OCI-M2 (cell line): Measurements from ENCODE around the gene CGRRF1.

Source experiments
- DNase-seq: peaks from one replicate; lab custom pipeline; 2025; ENCODE audit not compliant: unreplicated experiment; lab: John Stamatoyannopoulos, UW

CGRRF1 gene

DNA sequence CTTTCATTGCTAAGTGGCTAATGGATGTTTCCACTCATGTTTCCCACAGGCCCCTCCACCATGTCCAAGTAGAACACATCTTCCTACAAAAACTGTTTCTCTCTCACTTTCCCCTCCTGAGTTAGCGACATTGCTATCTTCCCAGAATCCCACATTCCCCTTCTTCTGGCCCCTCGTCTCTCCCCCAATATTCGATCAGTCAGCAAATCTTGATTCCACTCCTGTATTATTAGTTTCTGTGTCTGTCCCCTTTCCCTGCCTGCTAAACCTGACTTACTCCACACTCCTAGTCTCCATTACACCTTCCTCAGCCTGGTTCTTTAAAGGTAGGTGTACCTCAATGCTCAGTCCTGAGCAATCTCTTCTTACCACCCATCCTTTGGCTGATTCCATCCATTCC is 37.9 kb downstream of the CGRRF1 start:
- no peak for DNase-seq

DNA sequence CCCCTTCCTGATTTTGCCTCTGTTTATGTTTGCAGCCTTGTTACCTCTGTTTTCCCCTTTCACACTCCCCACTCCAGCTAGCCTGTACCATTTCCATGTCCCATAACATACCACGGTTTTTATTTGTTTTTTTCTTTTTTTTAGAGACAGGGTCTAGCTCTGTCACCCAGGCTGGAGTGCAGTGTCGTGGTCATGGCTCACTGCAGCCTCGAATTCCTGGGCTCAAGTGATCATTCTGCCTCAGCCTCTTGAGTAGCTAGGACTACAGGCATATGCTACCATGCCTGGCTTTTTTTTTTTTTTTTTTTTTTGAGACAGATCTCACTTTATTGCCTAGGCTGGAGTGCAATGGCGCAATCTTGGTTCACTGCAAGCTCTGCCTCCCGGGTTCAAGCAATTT is 38.8 kb downstream of the CGRRF1 start:
- no peak for DNase-seq

DNA sequence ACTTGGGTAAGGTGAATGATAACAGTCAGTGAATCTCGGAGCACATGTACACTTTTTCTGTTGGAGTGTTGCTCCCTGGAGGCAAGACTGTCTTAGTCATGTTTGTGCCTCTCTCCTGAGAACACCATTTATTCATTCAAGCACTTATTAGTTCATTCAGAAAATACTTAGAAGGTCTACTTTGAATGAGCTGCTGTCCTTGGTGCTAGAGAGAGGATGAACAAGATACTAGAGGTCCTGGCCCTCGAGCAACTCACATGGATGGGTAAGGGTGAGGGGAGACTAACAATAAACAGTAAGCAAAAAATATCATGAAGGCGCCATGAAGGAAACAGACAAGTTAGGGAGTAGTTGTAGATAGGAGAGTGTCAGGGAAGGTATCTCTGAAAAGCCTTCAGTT is 40.2 kb downstream of the CGRRF1 start:
- no peak for DNase-seq

DNA sequence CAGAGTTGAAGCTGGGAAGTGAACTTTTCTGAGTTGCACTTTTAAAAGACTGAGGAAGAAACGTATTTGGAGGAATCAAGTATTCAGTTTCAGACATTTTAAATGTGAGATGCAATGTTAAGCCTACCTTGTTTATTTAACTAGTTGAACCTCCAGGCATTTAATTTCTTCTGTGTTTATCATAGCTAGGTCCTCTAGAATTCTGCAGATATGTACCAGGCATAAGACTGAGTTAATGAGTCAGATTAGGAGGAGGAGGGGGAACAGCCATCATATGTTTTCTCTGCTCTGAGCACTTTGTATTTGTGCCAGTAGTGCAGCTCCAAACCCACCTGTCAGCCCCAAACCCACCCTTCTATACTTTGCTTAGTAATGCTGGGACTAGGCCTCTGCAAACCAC is 40.8 kb downstream of the CGRRF1 start:
- DNase-seq, result no peak

DNA sequence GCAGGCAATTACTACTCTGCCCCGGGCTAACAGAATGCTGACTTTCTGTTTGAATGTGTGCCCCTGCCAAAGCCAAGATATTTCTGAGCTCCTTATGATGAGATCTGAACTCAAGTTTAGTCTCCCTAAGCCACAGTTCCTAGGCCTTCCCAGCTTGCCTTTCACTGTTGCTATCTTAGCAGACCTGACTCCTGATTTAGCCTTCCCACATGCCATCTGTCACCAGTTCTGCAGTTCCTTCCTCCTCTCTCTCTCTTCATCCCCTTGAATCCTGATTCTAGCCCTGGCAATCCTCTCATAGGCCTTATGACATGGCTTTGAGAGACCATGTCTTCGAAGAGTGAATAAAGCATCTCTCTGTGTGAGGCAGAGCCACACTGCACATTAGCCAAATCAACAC is 44.7 kb downstream of the CGRRF1 start:
- no peak for DNase-seq

DNA sequence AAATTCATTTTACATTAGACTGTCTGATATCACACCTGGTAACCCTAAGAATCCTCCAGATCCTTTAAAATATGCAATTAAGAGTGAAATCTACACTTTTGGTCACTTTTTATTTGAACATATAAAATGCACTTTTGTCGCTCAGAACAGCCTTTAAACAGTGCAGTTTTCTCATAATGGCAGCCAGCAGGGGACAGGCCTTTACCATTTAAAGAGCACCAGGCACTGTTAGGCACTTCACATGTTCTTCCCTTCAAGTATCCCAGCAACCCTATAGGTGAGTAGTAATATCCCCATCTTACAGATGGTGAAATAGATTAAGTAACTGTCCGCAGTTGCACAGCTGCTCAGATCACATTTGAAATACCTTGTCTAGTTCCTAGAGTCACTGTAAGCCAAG is 45.9 kb downstream of the CGRRF1 start:
- DNase-seq, result no peak

DNA sequence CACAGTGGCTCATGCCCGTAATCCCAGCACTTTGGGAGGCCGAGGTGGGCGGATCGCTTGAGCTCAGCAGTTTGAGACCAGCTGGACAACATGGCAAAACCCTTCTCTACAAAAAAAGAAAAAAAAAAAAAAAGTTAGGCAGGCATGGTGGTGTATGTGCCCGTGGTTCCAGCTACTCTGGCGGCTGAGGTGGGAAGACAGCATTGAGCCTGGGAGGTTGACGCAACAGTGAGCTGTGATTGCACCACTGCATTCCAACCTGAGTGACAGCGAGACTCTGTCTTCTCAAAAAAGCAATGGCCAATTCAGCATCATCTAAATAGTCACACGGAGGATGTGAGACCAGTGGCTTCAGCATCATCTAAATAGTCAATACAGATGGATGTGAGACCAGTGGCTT is 46.8 kb downstream of the CGRRF1 start:
- no peak for DNase-seq

DNA sequence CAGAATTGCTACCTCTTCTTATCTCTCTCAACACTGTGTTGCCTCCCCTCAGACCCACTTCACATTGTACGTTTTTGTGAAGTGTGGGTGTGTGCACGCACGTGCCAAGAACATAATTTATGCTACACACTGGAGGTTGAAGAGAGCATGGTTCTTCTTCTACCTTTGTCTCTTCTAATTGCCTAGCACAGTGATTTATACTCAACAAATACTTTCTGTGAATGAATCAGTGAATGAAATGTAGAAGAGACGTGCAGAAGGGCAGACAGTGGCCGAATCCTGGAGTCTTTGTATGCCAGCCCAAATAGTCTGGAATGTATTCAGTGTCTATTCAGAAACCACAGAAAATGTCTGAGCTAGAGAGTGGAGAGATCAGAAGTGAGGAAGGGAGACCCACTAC is 52.6 kb downstream of the CGRRF1 start:
- DNase-seq, result no peak

DNA sequence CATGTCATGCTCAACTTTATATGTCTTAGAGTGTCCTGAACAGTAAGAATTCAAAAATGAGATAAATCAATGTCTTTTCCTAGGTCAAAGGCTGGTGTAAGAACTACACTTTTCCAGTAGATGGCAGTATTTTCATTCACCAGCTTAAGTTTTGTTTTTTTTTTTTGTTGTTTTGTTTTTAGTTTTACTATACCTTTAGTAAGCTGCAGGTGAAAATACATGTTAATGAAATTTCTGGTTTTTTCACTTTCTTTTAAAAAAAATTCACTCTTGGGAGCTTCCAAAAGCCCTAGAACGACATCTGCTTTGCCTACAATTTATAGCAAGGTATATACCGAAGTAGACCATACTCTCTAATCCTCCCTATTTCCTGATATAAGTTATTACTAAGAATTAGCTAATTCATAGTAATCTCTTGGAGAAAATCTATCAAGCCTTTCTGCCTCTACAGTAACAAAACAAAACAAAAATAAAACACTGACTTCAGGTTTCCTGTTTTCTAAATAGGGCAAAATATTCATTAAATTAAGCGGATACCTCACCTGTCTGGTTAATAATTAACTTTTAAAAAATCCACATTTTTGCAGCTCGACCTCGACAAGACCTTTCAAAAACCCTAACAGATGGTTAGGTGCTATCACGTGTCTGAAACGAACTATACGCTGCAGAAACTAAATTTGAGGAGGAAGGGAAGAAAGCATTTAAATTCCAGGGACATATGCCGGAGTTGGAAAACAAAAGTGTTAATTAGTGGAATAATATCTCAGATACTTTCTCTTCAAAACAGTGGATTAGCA is 54.6 kb downstream of the CGRRF1 start:
- no peak for DNase-seq

DNA sequence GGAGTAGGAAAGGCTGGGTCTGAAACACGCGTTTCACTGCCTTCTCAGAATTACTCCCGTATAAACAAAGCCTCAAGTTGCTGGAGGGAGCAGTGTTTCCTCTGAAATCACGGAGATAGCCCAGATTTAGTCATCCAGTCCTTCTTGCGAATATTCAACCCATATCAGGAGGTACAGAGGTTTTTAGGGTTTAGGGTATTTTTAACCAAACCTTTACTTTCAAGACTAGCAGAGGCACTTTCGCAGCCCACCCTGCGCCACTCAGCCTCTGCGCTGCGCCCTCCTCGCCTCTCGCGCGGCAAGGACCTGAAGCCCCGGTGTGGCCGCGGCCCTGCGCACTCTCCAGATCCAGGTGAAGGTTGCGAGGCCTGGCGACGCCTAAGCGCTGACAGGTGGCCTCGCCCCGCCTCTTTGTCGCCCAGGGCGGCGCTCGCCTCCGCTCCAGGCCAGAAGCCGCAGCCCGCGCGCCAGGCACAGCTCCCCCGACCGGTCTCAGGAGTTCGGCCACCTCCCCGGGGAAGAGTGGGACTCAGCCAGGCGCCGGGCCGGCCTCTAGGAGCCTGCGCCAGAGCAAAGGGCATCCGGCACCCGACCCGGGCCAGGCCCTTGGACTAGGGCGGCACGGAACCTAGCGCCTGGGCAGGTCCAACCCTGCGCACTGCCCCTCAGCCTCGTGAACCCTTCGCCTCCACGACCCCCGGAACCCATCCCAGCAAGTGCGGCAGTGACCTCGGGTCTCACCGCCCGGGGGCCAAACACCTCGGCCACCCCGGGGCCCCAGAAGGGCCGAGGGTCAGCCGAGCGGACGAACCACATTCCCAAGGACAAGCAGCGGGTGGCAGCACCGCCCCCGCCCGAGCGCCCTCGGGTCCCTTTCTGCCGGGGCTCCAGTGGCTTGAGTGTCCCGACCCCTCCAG is 55.4 kb downstream of the CGRRF1 start:
- DNase-seq, result no peak

DNA sequence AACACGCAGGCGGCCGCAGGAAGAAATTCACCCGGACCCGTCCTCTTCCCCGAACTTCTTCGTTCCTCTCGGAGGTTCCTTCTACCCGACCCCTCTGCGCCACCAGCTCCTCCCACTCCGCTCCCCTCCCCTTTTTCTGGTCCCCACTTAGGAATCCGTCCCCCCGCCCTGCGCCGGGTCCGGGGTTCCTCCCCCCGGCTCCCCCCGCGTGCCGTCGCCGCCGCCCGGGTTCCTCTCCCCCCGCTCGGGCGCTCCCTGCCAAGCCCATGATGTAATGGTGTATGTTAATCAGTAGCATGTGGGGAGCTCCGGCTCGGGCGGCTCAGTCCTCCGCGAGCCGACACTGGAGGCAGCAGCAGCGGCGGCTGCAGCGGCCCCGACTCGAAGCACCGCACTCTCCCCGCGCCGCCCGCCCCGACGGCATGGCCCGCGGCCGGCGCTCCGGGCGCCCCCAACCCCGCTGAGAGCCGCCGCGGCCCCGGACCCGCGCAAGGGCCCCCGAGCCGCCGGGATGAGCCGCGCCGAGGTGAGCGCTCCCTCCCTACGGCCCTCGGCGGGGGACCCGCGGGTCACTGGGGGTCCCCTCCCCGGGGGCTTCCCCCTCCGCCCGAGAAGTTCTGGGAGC is 56.2 kb downstream of the CGRRF1 start:
- DNase-seq, result no peak

DNA sequence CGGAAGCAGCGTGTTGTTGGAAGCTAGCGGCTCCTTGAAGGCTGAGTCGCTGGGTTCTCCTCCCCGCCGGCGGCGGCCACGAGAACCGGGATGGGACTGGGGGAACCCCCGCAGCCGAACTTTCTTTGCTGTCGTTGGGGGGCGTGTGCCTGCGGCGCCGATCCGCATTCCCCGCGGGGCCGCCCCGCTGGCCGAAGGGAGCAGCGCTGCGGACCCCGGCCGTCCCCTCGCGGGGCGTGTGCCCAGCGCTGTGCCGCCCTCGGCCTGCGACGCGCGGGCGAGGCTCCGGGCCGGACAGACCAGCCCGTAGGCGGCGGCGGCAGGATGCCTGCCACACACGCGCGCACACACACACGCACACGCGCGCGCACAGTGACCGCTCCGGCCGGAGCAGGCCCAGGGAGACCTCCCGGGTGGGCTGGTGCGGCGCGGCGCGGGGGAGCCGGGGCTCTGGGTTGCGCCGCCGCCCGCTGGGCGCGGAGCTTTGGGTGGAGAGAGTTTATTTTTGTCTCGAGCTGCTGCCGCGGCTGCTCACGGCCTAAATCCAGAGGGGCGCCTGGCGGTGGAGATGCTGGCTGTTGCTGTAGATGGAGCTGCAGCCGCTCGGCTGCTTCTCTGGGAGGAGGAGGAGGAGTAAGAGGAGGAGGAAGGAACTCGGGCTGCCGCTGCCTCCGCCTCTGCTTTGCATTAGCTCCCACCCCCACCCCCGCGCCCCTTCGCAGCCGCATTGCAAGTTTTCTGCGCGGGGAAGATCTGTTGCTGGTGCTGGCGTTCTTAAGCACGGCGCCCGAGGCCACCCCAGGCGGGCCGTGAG is 56.9 kb downstream of the CGRRF1 start, which contains the start of gene SAMD4A:
TSS of gene SAMD4A (plus strand) at position 719 of the 814 bp plus-strand sequence. CDS start 789 bp downstream, outside the sequence.
- DNase-seq, result no peak

DNA sequence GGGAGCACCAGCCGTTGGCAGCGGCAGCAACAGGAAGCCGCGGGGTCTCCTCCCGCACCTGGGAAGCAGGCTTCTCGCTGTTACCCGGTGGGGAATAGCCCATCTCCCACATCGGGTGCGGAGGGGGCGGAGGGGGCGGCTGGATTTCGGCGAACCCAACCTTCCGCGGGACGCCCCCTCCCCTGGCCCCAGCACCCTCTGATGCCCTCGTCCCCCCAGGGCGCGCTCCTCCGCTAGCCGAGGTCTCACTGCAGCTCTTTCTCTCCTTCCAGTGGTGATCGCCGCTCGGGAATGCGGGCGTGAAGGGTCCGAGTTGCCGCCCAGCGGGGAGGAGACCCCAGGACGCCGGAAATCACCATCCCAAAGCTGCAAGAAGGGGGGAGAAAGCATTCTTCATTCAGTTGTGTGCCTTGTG is 57.5 kb downstream of the CGRRF1 start:
- no peak for DNase-seq

DNA sequence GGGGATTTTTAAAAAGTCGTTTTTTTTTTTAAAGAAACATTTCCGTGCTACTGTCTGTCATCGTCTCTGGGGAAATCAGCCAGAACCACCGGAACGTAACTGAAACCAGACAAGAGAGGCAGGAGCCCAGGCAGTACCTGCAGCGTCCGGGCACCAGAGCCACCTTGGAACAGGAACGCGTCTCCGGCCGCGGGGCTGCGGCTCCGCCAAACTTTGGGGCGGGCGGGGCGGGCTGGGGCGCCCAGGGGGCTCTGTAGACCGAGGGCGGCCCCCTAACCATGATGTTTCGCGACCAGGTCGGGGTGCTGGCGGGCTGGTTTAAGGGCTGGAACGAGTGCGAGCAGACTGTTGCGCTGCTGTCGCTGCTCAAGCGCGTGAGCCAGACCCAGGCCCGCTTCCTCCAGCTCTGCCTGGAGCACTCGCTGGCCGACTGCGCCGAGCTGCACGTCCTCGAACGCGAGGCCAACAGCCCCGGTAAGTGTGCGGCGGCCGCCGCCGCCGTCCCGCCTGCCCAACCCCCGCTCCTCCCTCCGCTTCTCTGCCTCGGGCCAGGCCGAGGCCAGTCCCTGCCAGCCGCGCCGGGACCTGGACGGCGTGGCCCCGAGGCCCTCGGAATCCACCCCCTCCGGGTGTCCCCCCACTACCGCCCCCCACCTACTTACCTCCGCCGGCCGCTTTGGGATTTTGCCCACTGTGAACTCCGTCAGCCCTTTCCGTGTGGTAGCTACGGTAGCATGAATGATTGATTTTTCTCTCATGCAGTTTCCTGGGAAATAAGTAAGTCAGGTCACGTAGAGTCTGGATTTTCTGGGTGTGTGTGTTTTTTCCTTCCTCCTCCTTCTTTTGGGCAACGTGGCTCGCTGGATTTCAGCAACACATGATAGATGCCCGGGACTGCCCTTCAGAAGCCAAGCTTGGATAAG is 58.2 kb downstream of the CGRRF1 start:
- DNase-seq, result no peak

DNA sequence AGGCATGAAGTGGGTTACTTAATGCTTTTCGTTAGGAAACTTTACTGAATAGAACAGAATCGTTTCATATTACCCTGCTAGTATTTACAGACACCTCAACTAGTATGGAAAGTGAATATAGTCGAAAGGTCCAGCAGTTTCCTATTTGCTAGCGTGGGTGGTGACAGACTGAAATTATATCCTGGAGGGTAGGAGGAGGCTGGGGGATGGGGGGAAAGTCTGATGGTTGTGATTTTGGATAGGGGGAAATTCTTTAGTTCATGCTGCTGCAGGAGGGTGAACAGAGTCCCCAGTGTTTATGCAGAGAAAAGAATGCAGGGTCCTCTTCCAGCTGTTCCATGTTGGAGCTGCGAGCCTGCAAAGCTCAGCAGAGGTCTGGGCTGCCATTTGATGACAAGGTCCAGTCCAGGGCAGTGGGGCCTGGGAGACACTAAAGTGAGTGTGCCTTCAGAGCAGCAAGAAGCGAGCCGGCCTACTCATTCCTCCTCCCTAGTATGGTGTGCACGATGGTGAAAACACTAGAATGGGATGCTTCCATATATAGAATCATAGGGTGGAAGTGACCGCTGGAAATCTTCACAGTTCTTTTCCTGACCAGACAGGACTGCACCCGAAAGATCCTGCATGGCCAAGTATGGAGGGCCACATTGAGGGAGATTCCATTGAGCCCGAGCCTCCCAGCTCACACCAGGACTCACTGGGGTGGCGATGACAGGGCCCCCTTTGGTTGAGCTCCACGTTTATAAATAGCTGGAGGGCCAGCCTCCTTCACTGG is 59.3 kb downstream of the CGRRF1 start:
- DNase-seq, result no peak

DNA sequence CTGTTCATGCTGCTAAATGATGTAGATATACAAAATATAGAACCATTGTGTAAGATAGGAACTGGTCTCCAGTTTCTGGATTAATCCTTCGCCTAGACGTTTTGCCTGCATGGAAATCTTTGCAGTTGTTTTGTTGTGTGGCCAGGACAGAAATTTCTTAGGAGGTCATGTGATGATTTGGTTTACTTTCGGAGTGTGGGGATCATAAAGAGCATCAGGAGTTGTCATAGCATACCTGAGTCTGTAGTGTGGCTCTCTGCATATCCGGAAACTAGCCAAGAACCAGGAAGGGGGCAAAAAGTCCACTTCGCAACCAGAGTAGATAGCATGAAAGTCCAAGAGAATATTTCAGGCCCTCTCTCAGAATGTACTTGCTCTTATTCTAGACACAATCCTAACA is 60.3 kb downstream of the CGRRF1 start:
- no peak for DNase-seq

DNA sequence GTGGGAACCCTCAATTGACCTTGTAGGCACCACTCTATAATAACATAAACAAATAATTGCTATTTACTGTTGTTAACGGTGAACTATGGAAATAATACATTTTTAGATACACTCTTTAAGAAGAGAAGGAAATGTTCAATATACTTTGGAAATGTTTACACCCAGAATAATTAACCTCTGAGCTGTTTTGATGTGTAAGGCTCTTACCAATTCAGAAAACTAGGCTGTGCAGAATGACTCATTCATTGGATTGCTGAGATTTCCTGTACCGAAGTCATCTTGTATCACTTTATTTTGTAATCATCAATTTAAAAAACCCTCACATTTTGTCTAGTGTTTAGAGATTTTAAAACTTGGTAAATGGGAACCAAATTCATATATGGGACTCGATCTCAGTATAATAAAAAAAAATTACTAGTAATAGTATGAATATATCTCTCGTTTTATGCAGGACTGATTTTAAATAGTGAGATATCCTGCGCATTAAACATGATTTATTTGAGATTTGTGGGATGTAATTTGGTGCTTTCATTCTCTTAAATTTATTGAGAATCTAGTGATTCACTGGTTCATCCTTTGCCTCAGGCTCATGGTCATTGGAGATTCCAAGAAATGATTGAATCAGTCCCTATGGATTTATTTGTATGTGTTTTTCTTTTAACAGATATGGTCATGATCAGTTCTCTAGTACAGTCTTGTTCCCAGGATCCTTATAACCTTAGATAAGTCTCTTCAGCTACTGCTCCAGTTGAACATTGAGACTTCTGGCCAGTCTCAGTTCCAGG is 61.1 kb downstream of the CGRRF1 start:
- no peak for DNase-seq

DNA sequence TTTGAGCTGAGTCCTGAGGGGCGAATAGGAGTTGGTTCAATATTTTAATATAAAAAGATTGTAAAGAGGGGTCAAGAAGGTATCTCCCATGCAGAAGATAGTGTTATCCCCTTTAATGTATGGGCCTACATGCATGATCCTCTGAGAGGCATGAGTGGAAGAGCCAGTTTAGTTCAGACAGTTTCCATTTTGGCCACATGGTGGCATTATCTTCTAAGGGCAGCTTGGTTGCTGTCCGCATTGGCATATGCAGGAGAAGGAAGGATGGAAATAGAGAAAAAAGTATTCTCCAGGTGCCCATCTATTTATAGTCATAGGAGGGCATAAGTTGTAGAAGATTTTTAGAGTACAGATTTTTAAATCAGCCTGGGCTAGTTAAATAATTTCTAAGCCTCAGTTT is 62.6 kb downstream of the CGRRF1 start:
- DNase-seq, result no peak
